SK-N-SH (cell line): Measurements from ENCODE around the gene PSMD14.

Experiments
- CTCF ChIP-seq: fragments of 200-600 bp; sonication (generic); IDR thresholded peaks from 2 replicates; pipeline ENCODE4 v1.6.1; 2017; ENCODE audit warnings: antibody characterized with exemption, mild to moderate bottlenecking, moderate library complexity
- EP300 ChIP-seq, 2 experiments: IDR thresholded peaks; 2 replicates each; pipeline versions ENCODE4 v1.4.0 to v1.6.1; 2012; ENCODE audit warnings: borderline replicate concordance in 1 of 2, low read depth in 1 of 2, low read length in 1 of 2
- EZH2phosphoT487 ChIP-seq: fragments of 200-600 bp; sonication (generic); IDR thresholded peaks from 2 replicates; pipeline ENCODE4 v1.6.1; 2017; ENCODE audit warnings: low read depth, mixed run types, mild to moderate bottlenecking, antibody characterized with exemption, moderate library complexity, borderline replicate concordance
- FOXJ3 ChIP-seq: sonication (generic); formaldehyde crosslinking; IDR thresholded peaks from 2 replicates; pipeline ENCODE4 v1.5.1; 2020; ENCODE audit warnings: mild to moderate bottlenecking, missing genetic modification reagents
- GABPA ChIP-seq: IDR thresholded peaks from 2 replicates; pipeline ENCODE4 v1.4.0; 2012; ENCODE audit warnings: low read depth, mild to moderate bottlenecking
- GATA2 ChIP-seq: sonication (generic); formaldehyde crosslinking; IDR thresholded peaks from 2 replicates; pipeline ENCODE4 v1.5.0; 2020; ENCODE audit warnings: mild to moderate bottlenecking, missing genetic modification reagents
- NFIC ChIP-seq: IDR thresholded peaks from 2 replicates; pipeline ENCODE4 v1.4.0; 2012; ENCODE audit warnings: borderline replicate concordance
- NRF1 ChIP-seq: IDR thresholded peaks from 2 replicates; pipeline ENCODE4 v1.6.1; 2012; ENCODE audit warnings: low read depth, mild to moderate bottlenecking, low read length
- POLR2AphosphoS5 ChIP-seq: IDR thresholded peaks from 2 replicates; pipeline ENCODE4 v1.6.1; 2012; ENCODE audit warnings: low read depth, low read length
- RAD21 ChIP-seq: IDR thresholded peaks from 2 replicates; pipeline ENCODE4 v1.6.1; 2012; ENCODE audit warnings: mild to moderate bottlenecking, low read length
- RCOR1 ChIP-seq: fragments of 150-350 bp; IDR thresholded peaks from 2 replicates; pipeline ENCODE4 v1.6.1; 2017; ENCODE audit warnings: antibody characterized with exemption, low read length
- RFX5 ChIP-seq: IDR thresholded peaks from 2 replicates; pipeline ENCODE4 v1.6.1; 2012; ENCODE audit warnings: mild to moderate bottlenecking, improper control_type of control experiment, low read length
- SIN3A ChIP-seq: IDR thresholded peaks from 2 replicates; pipeline ENCODE4 v1.6.1; 2012; ENCODE audit warnings: low read depth, mild to moderate bottlenecking, low read length, moderate library complexity, borderline replicate concordance
- TF ChIP-seq, protein P1 (sequence below): IDR thresholded peaks from 2 replicates; pipeline ENCODE4 v1.4.0; 2012; ENCODE audit warnings: low read depth

- TF ChIP-seq GABPA (no peak), CTCF (no peak), SIN3A (no peak), POLR2AphosphoS5 (no peak), RCOR1 (no peak), FOXJ3 (CRISPR knock-in tag) (no peak), NRF1 (no peak), EP300 (IDR thresholded peaks at IDR 0.05; ENCODE audit: borderline replicate concordance in 1 of 2, low read depth in 1 of 2, low read length in 1 of 2) (no peak), EZH2phosphoT487 (no peak), NFIC (no peak), GATA2 (CRISPR knock-in tag) (no peak), RFX5 (no peak), RAD21 (no peak)
- TF ChIP-seq, protein P1, sequence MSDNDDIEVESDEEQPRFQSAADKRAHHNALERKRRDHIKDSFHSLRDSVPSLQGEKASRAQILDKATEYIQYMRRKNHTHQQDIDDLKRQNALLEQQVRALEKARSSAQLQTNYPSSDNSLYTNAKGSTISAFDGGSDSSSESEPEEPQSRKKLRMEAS: no peak
These were observed 109.4 kb downstream of the PSMD14 start for GRCh38 chr2:161417438-161418274.
